ENCODE data around the gene ACBD5.
A peak's percentile ranks its signal among the peaks of the same experiment; 100 is the strongest.

Gene ACBD5, protein sequence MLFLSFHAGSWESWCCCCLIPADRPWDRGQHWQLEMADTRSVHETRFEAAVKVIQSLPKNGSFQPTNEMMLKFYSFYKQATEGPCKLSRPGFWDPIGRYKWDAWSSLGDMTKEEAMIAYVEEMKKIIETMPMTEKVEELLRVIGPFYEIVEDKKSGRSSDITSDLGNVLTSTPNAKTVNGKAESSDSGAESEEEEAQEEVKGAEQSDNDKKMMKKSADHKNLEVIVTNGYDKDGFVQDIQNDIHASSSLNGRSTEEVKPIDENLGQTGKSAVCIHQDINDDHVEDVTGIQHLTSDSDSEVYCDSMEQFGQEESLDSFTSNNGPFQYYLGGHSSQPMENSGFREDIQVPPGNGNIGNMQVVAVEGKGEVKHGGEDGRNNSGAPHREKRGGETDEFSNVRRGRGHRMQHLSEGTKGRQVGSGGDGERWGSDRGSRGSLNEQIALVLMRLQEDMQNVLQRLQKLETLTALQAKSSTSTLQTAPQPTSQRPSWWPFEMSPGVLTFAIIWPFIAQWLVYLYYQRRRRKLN

DNA sequence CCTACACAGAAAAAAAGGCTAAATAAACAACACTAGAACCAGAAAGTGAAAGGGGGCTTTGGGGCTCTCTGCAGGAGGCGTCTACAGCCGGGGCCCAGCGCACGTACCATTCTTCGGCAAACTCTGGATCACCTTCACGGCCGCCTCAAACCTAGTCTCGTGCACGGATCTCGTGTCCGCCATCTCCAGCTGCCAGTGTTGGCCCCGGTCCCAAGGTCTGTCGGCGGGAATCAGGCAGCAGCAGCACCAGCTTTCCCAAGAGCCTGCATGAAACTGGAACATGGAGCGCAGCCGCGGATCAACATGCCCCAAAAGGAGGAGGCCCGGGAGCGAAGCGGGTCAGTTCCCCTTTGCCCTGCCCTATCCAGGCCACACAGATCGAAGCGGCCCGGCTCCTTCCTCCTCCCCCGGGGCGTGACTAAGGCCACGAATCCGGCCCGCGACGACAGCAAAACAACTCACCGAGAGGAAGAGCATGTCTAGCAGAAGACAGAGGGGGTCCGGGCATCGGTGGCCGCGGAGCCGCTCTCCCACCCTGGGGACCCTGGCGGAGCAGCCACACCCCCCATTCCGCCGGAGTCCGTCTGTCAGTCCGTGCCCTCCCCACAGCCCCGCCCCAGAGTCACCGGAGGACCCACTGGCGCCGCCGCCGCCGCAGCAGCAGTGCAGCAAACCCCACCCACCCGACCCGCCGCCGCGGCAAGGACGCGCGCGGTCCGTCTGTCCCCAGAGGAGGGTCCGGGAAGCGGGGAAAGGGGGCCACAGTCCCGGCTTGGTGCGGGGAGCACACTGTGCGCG, at the start of gene ACBD5:
Gene ACBD5 (minus strand): TSS at position 586 of the 798 bp plus-strand sequence. CDS start 109 bp downstream, at position 477.
- no peaks in the 10 kb centered on the region for H3K4me1 ChIP-seq (ENCODE audit: control insufficient read depth, insufficient read depth, low read length)
- peak within 1 kb of the TSS; percentile 54 for H3K4me3 ChIP-seq (ENCODE audit: low read depth, low read length)
- H3K9me3 ChIP-seq (ENCODE audit: control insufficient read depth, insufficient read depth, low read depth, low read length) = no peaks in the 10 kb centered on the region
- H3K36me3 ChIP-seq (ENCODE audit: control insufficient read depth in 2 of 2, insufficient read depth in 1 of 2, low read length in 2 of 2) = peaks cover 3 to 7% of the 10 kb centered on the region in 2 experiments
- peak within 1 kb of the TSS; percentile 92 for H3K27ac ChIP-seq (ENCODE audit: extremely low read depth, low read depth, low read length)
- CTCF ChIA-PET = interaction anchor here (0.5 to 1.2 kb wide), 5 partner anchors 16 to 293 kb away, joined by 3 to 5 read pairs (median 3); no protein-coding TSS in a partner anchor
- POLR2A ChIA-PET = interaction anchor here (1.0 to 1.1 kb wide), 2 partner anchors 86 to 140 kb away, joined by 3 to 4 read pairs; partner anchors contain the start of genes ANKRD26 and YME1L1
- TF ChIP-seq KLF16 (tag by site-specific recombination; IDR thresholded peaks at IDR 0.05) (peak; percentile 91), KLF7 (tag by site-specific recombination; IDR thresholded peaks at IDR 0.05; ENCODE audit: borderline replicate concordance) (peak; percentile 56; the same call in 1 of the 2 replicates), ZNF623 (tag by site-specific recombination; IDR thresholded peaks at IDR 0.05) (no peak), ZNF169 (tag by site-specific recombination; IDR thresholded peaks at IDR 0.05) (no peak), ZFP69B (tag by site-specific recombination; IDR thresholded peaks at IDR 0.05) (no peak), ZNF837 (tag by site-specific recombination; IDR thresholded peaks at IDR 0.05) (no peak), ZNF175 (tag by site-specific recombination; IDR thresholded peaks at IDR 0.05) (no peak), ZNF654 (tag by site-specific recombination; IDR thresholded peaks at IDR 0.05; ENCODE audit: low read depth) (no peak), HOXC10 (CRISPR knock-in tag; IDR thresholded peaks at IDR 0.05) (no peak), ZNF830 (tag by site-specific recombination; IDR thresholded peaks at IDR 0.05; ENCODE audit: low read depth) (no peak), OVOL3 (tag by site-specific recombination; IDR thresholded peaks at IDR 0.05) (no peak), GFI1B (tag by site-specific recombination; IDR thresholded peaks at IDR 0.05) (no peak), ZNF140 (tag by site-specific recombination; IDR thresholded peaks at IDR 0.05) (no peak), KLF1 (tag by site-specific recombination; IDR thresholded peaks at IDR 0.05) (peak; percentile 72), SCRT1 (tag by site-specific recombination; IDR thresholded peaks at IDR 0.05; ENCODE audit: borderline replicate concordance) (no peak), ZNF132 (tag by site-specific recombination; IDR thresholded peaks at IDR 0.05; ENCODE audit: borderline replicate concordance) (no peak), FEZF1 (tag by site-specific recombination; IDR thresholded peaks at IDR 0.05) (no peak)
- TF ChIP-seq, protein P1, sequence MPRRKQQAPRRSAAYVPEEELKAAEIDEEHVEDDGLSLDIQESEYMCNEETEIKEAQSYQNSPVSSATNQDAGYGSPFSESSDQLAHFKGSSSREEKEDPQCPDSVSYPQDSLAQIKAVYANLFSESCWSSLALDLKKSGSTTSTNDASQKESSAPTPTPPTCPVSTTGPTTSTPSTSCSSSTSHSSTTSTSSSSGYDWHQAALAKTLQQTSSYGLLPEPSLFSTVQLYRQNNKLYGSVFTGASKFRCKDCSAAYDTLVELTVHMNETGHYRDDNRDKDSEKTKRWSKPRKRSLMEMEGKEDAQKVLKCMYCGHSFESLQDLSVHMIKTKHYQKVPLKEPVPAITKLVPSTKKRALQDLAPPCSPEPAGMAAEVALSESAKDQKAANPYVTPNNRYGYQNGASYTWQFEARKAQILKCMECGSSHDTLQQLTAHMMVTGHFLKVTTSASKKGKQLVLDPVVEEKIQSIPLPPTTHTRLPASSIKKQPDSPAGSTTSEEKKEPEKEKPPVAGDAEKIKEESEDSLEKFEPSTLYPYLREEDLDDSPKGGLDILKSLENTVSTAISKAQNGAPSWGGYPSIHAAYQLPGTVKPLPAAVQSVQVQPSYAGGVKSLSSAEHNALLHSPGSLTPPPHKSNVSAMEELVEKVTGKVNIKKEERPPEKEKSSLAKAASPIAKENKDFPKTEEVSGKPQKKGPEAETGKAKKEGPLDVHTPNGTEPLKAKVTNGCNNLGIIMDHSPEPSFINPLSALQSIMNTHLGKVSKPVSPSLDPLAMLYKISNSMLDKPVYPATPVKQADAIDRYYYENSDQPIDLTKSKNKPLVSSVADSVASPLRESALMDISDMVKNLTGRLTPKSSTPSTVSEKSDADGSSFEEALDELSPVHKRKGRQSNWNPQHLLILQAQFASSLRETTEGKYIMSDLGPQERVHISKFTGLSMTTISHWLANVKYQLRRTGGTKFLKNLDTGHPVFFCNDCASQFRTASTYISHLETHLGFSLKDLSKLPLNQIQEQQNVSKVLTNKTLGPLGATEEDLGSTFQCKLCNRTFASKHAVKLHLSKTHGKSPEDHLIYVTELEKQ (tag by site-specific recombination; IDR thresholded peaks at IDR 0.05; ENCODE audit: borderline replicate concordance) = no peak
- TF ChIP-seq, protein P2, sequence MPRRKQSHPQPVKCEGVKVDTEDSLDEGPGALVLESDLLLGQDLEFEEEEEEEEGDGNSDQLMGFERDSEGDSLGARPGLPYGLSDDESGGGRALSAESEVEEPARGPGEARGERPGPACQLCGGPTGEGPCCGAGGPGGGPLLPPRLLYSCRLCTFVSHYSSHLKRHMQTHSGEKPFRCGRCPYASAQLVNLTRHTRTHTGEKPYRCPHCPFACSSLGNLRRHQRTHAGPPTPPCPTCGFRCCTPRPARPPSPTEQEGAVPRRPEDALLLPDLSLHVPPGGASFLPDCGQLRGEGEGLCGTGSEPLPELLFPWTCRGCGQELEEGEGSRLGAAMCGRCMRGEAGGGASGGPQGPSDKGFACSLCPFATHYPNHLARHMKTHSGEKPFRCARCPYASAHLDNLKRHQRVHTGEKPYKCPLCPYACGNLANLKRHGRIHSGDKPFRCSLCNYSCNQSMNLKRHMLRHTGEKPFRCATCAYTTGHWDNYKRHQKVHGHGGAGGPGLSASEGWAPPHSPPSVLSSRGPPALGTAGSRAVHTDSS (tag by site-specific recombination; IDR thresholded peaks at IDR 0.05) = 0 out of 2 replicates have a peak, but pooled peaks have one; percentile 27
- TF ChIP-seq, protein P3, sequence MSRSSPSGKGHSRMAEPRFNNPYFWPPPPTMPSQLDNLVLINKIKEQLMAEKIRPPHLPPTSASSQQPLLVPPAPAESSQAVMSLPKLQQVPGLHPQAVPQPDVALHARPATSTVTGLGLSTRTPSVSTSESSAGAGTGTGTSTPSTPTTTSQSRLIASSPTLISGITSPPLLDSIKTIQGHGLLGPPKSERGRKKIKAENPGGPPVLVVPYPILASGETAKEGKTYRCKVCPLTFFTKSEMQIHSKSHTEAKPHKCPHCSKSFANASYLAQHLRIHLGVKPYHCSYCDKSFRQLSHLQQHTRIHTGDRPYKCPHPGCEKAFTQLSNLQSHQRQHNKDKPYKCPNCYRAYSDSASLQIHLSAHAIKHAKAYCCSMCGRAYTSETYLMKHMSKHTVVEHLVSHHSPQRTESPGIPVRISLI (tag by site-specific recombination; IDR thresholded peaks at IDR 0.05) = no peak
- TF ChIP-seq, protein P4, sequence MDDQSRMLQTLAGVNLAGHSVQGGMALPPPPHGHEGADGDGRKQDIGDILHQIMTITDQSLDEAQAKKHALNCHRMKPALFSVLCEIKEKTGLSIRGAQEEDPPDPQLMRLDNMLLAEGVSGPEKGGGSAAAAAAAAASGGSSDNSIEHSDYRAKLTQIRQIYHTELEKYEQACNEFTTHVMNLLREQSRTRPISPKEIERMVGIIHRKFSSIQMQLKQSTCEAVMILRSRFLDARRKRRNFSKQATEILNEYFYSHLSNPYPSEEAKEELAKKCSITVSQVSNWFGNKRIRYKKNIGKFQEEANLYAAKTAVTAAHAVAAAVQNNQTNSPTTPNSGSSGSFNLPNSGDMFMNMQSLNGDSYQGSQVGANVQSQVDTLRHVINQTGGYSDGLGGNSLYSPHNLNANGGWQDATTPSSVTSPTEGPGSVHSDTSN (CRISPR knock-in tag; IDR thresholded peaks at IDR 0.05) = no peak
- TF ChIP-seq, protein P5, sequence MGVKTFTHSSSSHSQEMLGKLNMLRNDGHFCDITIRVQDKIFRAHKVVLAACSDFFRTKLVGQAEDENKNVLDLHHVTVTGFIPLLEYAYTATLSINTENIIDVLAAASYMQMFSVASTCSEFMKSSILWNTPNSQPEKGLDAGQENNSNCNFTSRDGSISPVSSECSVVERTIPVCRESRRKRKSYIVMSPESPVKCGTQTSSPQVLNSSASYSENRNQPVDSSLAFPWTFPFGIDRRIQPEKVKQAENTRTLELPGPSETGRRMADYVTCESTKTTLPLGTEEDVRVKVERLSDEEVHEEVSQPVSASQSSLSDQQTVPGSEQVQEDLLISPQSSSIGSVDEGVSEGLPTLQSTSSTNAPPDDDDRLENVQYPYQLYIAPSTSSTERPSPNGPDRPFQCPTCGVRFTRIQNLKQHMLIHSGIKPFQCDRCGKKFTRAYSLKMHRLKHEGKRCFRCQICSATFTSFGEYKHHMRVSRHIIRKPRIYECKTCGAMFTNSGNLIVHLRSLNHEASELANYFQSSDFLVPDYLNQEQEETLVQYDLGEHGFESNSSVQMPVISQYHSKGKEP (tag by site-specific recombination; IDR thresholded peaks at IDR 0.05) = no peak; the same call in 1 of the 2 replicates
